Islet of Langerhans (tissue), 1 donor: ENCODE results near the gene KRT12.
"Not testable (repeated sequence)": the region's sequence is repeated elsewhere in the genome, so short reads cannot be mapped to it uniquely, and the experiment has no call there.

Source experiments
- FAIRE-seq: peaks from one replicate; lab custom pipeline; 2011; peaks lifted over from hg19 to GRCh38; lab: Jason Lieb, UNC

The KRT12 gene

DNA sequence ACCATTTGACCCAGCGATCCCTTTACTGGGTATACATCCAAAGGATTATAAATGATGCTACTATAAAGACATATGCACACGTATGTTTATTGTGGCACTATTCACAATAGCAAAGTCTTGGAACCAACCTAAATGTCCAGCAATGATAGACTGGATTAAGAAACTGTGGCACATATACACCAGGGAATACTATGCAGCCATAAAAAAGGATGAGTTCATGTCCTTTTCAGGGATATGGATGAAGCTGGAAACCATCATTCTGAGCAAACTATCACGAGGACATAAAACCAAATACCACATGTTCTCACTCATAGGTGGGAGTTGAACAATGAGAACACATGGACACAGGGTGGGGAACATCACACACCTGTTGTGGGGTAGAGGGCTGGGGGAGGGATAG, 52.4 kb downstream of the KRT12 start:
- not testable (repeated sequence) for FAIRE-seq

- no peak for FAIRE-seq
Observed at GRCh38 chr17:40813804-40814203, 53.2 kb downstream of the KRT12 start.

- FAIRE-seq = no peak
Observed at GRCh38 chr17:40812639-40813038, 54.4 kb downstream of the KRT12 start.
